ENCODE results near the gene DDOST.
"Not testable (repeated sequence)": the region's sequence is repeated elsewhere in the genome, so short reads cannot be mapped to it uniquely, and the experiment has no call there.

DDOST gene

GRCh38 chr1:20683614-20684013 lies 22.4 kb upstream of the DDOST start:
- H3K4me3 ChIP-seq (ENCODE audit: low read depth, low read length) = no peak overlapping the region
- DNase-seq (ENCODE audit: low read depth) = no peak
- TF ChIP-seq MAX (IDR thresholded peaks at IDR 0.05; ENCODE audit: low read depth, low read length) (no peak), MYC (IDR thresholded peaks at IDR 0.05; ENCODE audit: low read depth, low read length) (no peak), POLR2A (IDR thresholded peaks at IDR 0.05; ENCODE audit: extremely low read depth, insufficient read length) (no peak), CTCF (IDR thresholded peaks at IDR 0.05; ENCODE audit: low read depth, low read length) (no peak)

GRCh38 chr1:20682571-20683236 lies 21.5 kb upstream of the DDOST start:
- no peak for DNase-seq (ENCODE audit: low read depth)
- no peak overlapping the region for H3K4me3 ChIP-seq (ENCODE audit: low read depth, low read length)
- no peak for TF ChIP-seq MAX (IDR thresholded peaks at IDR 0.05; ENCODE audit: low read depth, low read length)
- TF ChIP-seq MYC (IDR thresholded peaks at IDR 0.05; ENCODE audit: low read depth, low read length) = no peak
- TF ChIP-seq CTCF (IDR thresholded peaks at IDR 0.05; ENCODE audit: low read depth, low read length) = no peak
- TF ChIP-seq POLR2A (IDR thresholded peaks at IDR 0.05; ENCODE audit: extremely low read depth, insufficient read length) = no peak

GRCh38 chr1:20681999-20682398 lies 20.8 kb upstream of the DDOST start:
- H3K4me3 ChIP-seq (ENCODE audit: low read depth, low read length) = no peak overlapping the region
- no peak for DNase-seq (ENCODE audit: low read depth)
- no peak for TF ChIP-seq CTCF (IDR thresholded peaks at IDR 0.05; ENCODE audit: low read depth, low read length)
- no peak for TF ChIP-seq MYC (IDR thresholded peaks at IDR 0.05; ENCODE audit: low read depth, low read length)
- no peak for TF ChIP-seq MAX (IDR thresholded peaks at IDR 0.05; ENCODE audit: low read depth, low read length)
- TF ChIP-seq POLR2A (IDR thresholded peaks at IDR 0.05; ENCODE audit: extremely low read depth, insufficient read length) = no peak

GRCh38 chr1:20680269-20680668 lies 19.1 kb upstream of the DDOST start:
- TF ChIP-seq MYC (IDR thresholded peaks at IDR 0.05; ENCODE audit: low read depth, low read length) = no peak
- no peak for TF ChIP-seq MAX (IDR thresholded peaks at IDR 0.05; ENCODE audit: low read depth, low read length)
- TF ChIP-seq POLR2A (IDR thresholded peaks at IDR 0.05; ENCODE audit: extremely low read depth, insufficient read length) = no peak
- no peak for TF ChIP-seq CTCF (IDR thresholded peaks at IDR 0.05; ENCODE audit: low read depth, low read length)
- no peak overlapping the region for H3K4me3 ChIP-seq (ENCODE audit: low read depth, low read length)
- DNase-seq (ENCODE audit: low read depth) = no peak

- H3K4me3 ChIP-seq (ENCODE audit: low read depth, low read length) = no peak overlapping the region
- DNase-seq (ENCODE audit: low read depth) = no peak
- no peak for TF ChIP-seq POLR2A (IDR thresholded peaks at IDR 0.05; ENCODE audit: extremely low read depth, insufficient read length)
- TF ChIP-seq CTCF (IDR thresholded peaks at IDR 0.05; ENCODE audit: low read depth, low read length) = no peak
- TF ChIP-seq MYC (IDR thresholded peaks at IDR 0.05; ENCODE audit: low read depth, low read length) = no peak
- TF ChIP-seq MAX (IDR thresholded peaks at IDR 0.05; ENCODE audit: low read depth, low read length) = no peak
Measured at GRCh38 chr1:20678599-20678998, 17.4 kb upstream of the DDOST start.

GRCh38 chr1:20673626-20674025 lies 12.5 kb upstream of the DDOST start:
- not testable (repeated sequence) for DNase-seq (ENCODE audit: low read depth); H3K4me3 ChIP-seq (ENCODE audit: low read depth, low read length)
